GM13976 (cell line): ENCODE data around the gene TRNP1.
"Not testable (repeated sequence)": the region's sequence is repeated elsewhere in the genome, so short reads cannot be mapped to it uniquely, and the experiment has no call there.

Source experiments
- DNase-seq: peaks from one replicate; pipeline ENCODE4 v3.0.0; 2012; ENCODE audit warnings: low spot score
- CTCF ChIP-seq: IDR thresholded peaks from 2 replicates; pipeline ENCODE4 v1.5.1; 2012; ENCODE audit warnings: borderline replicate concordance, mild to moderate bottlenecking; ENCODE audit not compliant: insufficient read depth; ENCODE audit errors: extremely low read depth, missing control alignments, control extremely low read depth
- in situ Hi-C: fragments of 300-500 bp; cut with MboI; formaldehyde crosslinking; loops from one replicate; pipeline ENCODE4 v1.12.0; 2022; ENCODE audit warnings: low sequenced_read_pairs, mixed read lengths, inconsistent platforms; ENCODE audit not compliant: unreplicated experiment

The TRNP1 gene

GRCh38 chr1:26993237-26994019 lies at the start of gene TRNP1:
TRNP1 (plus strand) TSS chr1:26993692; CDS start chr1:26993787, 95 bp downstream.
- DNase-seq, result peak; percentile 96
- no peak for TF ChIP-seq CTCF
- in situ Hi-C loops, result no loop called here

- in situ Hi-C loops, result no loop called here
- DNase-seq, result no peak
- TF ChIP-seq CTCF, result no peak
Observed at GRCh38 chr1:26945138-26945537, 48.4 kb upstream of the TRNP1 start.

- DNase-seq, result no peak
- in situ Hi-C loops, result no loop called here
Observed at GRCh38 chr1:26945728-26946127, 47.8 kb upstream of the TRNP1 start.

GRCh38 chr1:26946270-26946669 lies 47.2 kb upstream of the TRNP1 start:
- TF ChIP-seq CTCF, result no peak
- in situ Hi-C loops, result no loop called here
- no peak for DNase-seq

More at GRCh38 chr1:26945728-26946127, 47.8 kb upstream of the TRNP1 start:
- no peak for TF ChIP-seq CTCF

- in situ Hi-C loops, DNase-seq: not testable (repeated sequence)
Observed at GRCh38 chr1:26948725-26949057, 44.8 kb upstream of the TRNP1 start.

GRCh38 chr1:26949266-26949925 lies 44.1 kb upstream of the TRNP1 start:
- no peak for DNase-seq
- TF ChIP-seq CTCF, result no peak
- in situ Hi-C loops, result no loop called here

GRCh38 chr1:26949926-26950319 lies 43.6 kb upstream of the TRNP1 start:
- DNase-seq, result no peak
- in situ Hi-C loops, result no loop called here
- TF ChIP-seq CTCF, result no peak
